ENCODE results near the gene STRN3.

The STRN3 gene

GRCh38 chr14:31027847-31028246 is 1.7 kb upstream of the STRN3 start:
- DNase-seq (ENCODE audit: low read depth, low spot score) = no peak
- H3K27ac ChIP-seq = peak overlapping the region; percentile 92
- no peaks in the 10 kb centered on the region for H3K9me3 ChIP-seq (ENCODE audit: low read depth, low read length)
- peak overlapping the region; percentile 97 for H3K4me3 ChIP-seq
- H3K9ac ChIP-seq (ENCODE audit: insufficient read length) = peak overlapping the region; percentile 75
- H3K36me3 ChIP-seq (ENCODE audit: insufficient read depth, low read length) = peaks cover 3% of the 10 kb centered on the region; the same call in 1 of the 2 replicates
- no peak for TF ChIP-seq EZH2 (IDR thresholded peaks at IDR 0.05)
- TF ChIP-seq FOXP2 (optimal IDR thresholded peaks at IDR 0.05; ENCODE audit: control extremely low read depth, extremely low read length, insufficient read depth) = no peak
- no peak for TF ChIP-seq POLR2AphosphoS5 (IDR thresholded peaks at IDR 0.05; ENCODE audit: borderline replicate concordance, low read depth, low read length)

- H3K27ac ChIP-seq = peak overlapping the region; percentile 92
- TF ChIP-seq POLR2AphosphoS5 (IDR thresholded peaks at IDR 0.05; ENCODE audit: borderline replicate concordance, low read depth, low read length) (peak; percentile 71), EZH2 (IDR thresholded peaks at IDR 0.05) (no peak), FOXP2 (optimal IDR thresholded peaks at IDR 0.05; ENCODE audit: control extremely low read depth, extremely low read length, insufficient read depth) (no peak)
- peaks cover 15% of the 10 kb centered on the region for H3K36me3 ChIP-seq (ENCODE audit: insufficient read depth, low read length)
- no peaks in the 10 kb centered on the region for H3K9me3 ChIP-seq (ENCODE audit: low read depth, low read length)
- peak; percentile 80 for DNase-seq (ENCODE audit: low read depth, low spot score)
- H3K9ac ChIP-seq (ENCODE audit: insufficient read length) = peak overlapping the region; percentile 75
- H3K4me3 ChIP-seq = peak overlapping the region; percentile 97
Measured at GRCh38 chr14:31026450-31027235, 464 bp upstream of the STRN3 start.

- H3K9me3 ChIP-seq (ENCODE audit: low read depth, low read length) = 0 out of 2 replicates have a peak, but pooled peaks cover 4% of the 10 kb centered on the region
Measured at GRCh38 chr14:31025367-31026076, 657 bp downstream of the STRN3 start, which contains the start of gene AP4S1. Gene AP4S1, plus strand, starts transcription at chr14:31025649. Its CDS starts 40,548 bp downstream, at chr14:31066197.

GRCh38 chr14:31024577-31025366 is 1.4 kb downstream of the STRN3 start:
- Histone ChIP-seq H3K27ac (0 out of 2 replicates have a peak overlapping the region, but pooled peaks have one; percentile 10), H3K9ac (ENCODE audit: insufficient read length) (peak overlapping the region; percentile 99), H3K9me3 (ENCODE audit: low read depth, low read length) (0 out of 2 replicates have a peak, but pooled peaks cover 4% of the 10 kb centered on the region), H3K36me3 (ENCODE audit: insufficient read depth, low read length) (peaks cover 33% of the 10 kb centered on the region), H3K4me3 (peak overlapping the region; percentile 97)
- DNase-seq (ENCODE audit: low read depth, low spot score) = no peak
- no peak for TF ChIP-seq EZH2 (IDR thresholded peaks at IDR 0.05)
- no peak for TF ChIP-seq FOXP2 (optimal IDR thresholded peaks at IDR 0.05; ENCODE audit: control extremely low read depth, extremely low read length, insufficient read depth)
- TF ChIP-seq POLR2AphosphoS5 (IDR thresholded peaks at IDR 0.05; ENCODE audit: borderline replicate concordance, low read depth, low read length) = no peak

More at GRCh38 chr14:31025367-31026076, 657 bp downstream of the STRN3 start, which contains the start of gene AP4S1:
- H3K27ac ChIP-seq = peak within 1 kb of the TSS; percentile 92
- peak within 1 kb of the TSS; percentile 97 for H3K4me3 ChIP-seq
- DNase-seq (ENCODE audit: low read depth, low spot score) = no peak
- TF ChIP-seq EZH2 (IDR thresholded peaks at IDR 0.05) (no peak), POLR2AphosphoS5 (IDR thresholded peaks at IDR 0.05; ENCODE audit: borderline replicate concordance, low read depth, low read length) (peak; percentile 32; the same call in 1 of the 2 replicates), FOXP2 (optimal IDR thresholded peaks at IDR 0.05; ENCODE audit: control extremely low read depth, extremely low read length, insufficient read depth) (no peak)
- H3K9ac ChIP-seq (ENCODE audit: insufficient read length) = peak within 1 kb of the TSS; percentile 99
- peaks cover 27% of the 10 kb centered on the region for H3K36me3 ChIP-seq (ENCODE audit: insufficient read depth, low read length)

- TF ChIP-seq POLR2AphosphoS5 (IDR thresholded peaks at IDR 0.05; ENCODE audit: borderline replicate concordance, low read depth, low read length) (no peak), EZH2 (IDR thresholded peaks at IDR 0.05) (no peak), FOXP2 (optimal IDR thresholded peaks at IDR 0.05; ENCODE audit: control extremely low read depth, extremely low read length, insufficient read depth) (no peak)
- Histone ChIP-seq H3K4me3 (peak overlapping the region; percentile 97), H3K27ac (peak overlapping the region; percentile 25; the same call in 1 of the 2 replicates), H3K9ac (ENCODE audit: insufficient read length) (peak overlapping the region; percentile 99), H3K9me3 (ENCODE audit: low read depth, low read length) (0 out of 2 replicates have a peak, but pooled peaks cover 4% of the 10 kb centered on the region), H3K36me3 (ENCODE audit: insufficient read depth, low read length) (peaks cover 33% of the 10 kb centered on the region)
- DNase-seq (ENCODE audit: low read depth, low spot score) = no peak
Measured at GRCh38 chr14:31024010-31024480, 2.1 kb downstream of the STRN3 start.

GRCh38 chr14:31022386-31022785 is 3.8 kb downstream of the STRN3 start:
- TF ChIP-seq EZH2 (IDR thresholded peaks at IDR 0.05) (no peak), FOXP2 (optimal IDR thresholded peaks at IDR 0.05; ENCODE audit: control extremely low read depth, extremely low read length, insufficient read depth) (no peak), POLR2AphosphoS5 (IDR thresholded peaks at IDR 0.05; ENCODE audit: borderline replicate concordance, low read depth, low read length) (no peak)
- Histone ChIP-seq H3K36me3 (ENCODE audit: insufficient read depth, low read length) (peaks cover 37% of the 10 kb centered on the region), H3K27ac (no peak overlapping the region), H3K4me3 (no peak overlapping the region), H3K9me3 (ENCODE audit: low read depth, low read length) (0 out of 2 replicates have a peak, but pooled peaks cover 4% of the 10 kb centered on the region), H3K9ac (ENCODE audit: insufficient read length) (no peak overlapping the region)
- no peak for DNase-seq (ENCODE audit: low read depth, low spot score)

GRCh38 chr14:31021576-31021949 is 4.6 kb downstream of the STRN3 start:
- TF ChIP-seq EZH2 (IDR thresholded peaks at IDR 0.05) = no peak
- no peak for TF ChIP-seq FOXP2 (optimal IDR thresholded peaks at IDR 0.05; ENCODE audit: control extremely low read depth, extremely low read length, insufficient read depth)
- TF ChIP-seq POLR2AphosphoS5 (IDR thresholded peaks at IDR 0.05; ENCODE audit: borderline replicate concordance, low read depth, low read length) = no peak
- no peak overlapping the region for H3K27ac ChIP-seq
- H3K36me3 ChIP-seq (ENCODE audit: insufficient read depth, low read length) = peaks cover 37% of the 10 kb centered on the region
- no peak for DNase-seq (ENCODE audit: low read depth, low spot score)
- no peak overlapping the region for H3K9ac ChIP-seq (ENCODE audit: insufficient read length)
- no peak overlapping the region for H3K4me3 ChIP-seq
- H3K9me3 ChIP-seq (ENCODE audit: low read depth, low read length) = 0 out of 2 replicates have a peak, but pooled peaks cover 4% of the 10 kb centered on the region
